Stomach (tissue), 9 donors: ENCODE measurements around the gene KCNK16. TPM values are rescaled to one million over a fixed set of nuclear protein-coding genes. Genes with fewer than 3 reads are reported as not detected.

ENCODE experiments used
- DNase-seq, 2 donors: peaks; one replicate each; pipeline versions ENCODE4 v3.0.0 to v3.0.0-alpha.2; 2013 to 2019
- H3K27ac ChIP-seq, 5 donors: fragments of 200-600 bp in 4 of 5; sonication (generic) in 4 of 5; one replicate each; pipeline ENCODE4 v1.5.1; 2013 to 2019; ENCODE audit warnings: mild to moderate bottlenecking in 1 of 5, moderate library complexity in 1 of 5
- H3K27me3 ChIP-seq, 3 donors: fragments of 200-600 bp; sonication (generic); one replicate each; pipeline ENCODE4 v1.5.1; 2017 to 2019; ENCODE audit warnings: mixed run types in 1 of 3
- H3K36me3 ChIP-seq, 4 donors: fragments of 200-600 bp; sonication (generic); 1 replicate in 3 of 4; 2 replicates in 1 of 4; pipeline ENCODE4 v1.5.1; 2016 to 2019
- H3K4me1 ChIP-seq, 4 donors: fragments of 200-600 bp; sonication (generic); one replicate each; pipeline ENCODE4 v1.5.1; 2016 to 2019
- H3K4me3 ChIP-seq, 4 donors: fragments of 200-600 bp; sonication (generic) in 3 of 4; one replicate each; pipeline ENCODE4 v1.5.1; 2016 to 2019; ENCODE audit warnings: mild to moderate bottlenecking in 1 of 4
- H3K9me3 ChIP-seq, 4 donors: fragments of 200-600 bp; sonication (generic); one replicate each; pipeline ENCODE4 v1.5.1; 2016 to 2019
- EP300 ChIP-seq: sonication (generic); formaldehyde crosslinking; IDR thresholded peaks from one replicate; pipeline ENCODE4 v1.6.1; 2017; ENCODE audit warnings: antibody characterized with exemption
- POLR2A ChIP-seq, 4 donors: fragments of 450-650 bp; IDR thresholded peaks; one replicate each; pipeline ENCODE4 v1.6.1; 2016; ENCODE audit warnings: antibody characterized with exemption in 4 of 4, control low read depth in 2 of 4, mild to moderate bottlenecking in 1 of 4, moderate library complexity in 1 of 4
- POLR2AphosphoS5 ChIP-seq, 3 donors: sonication (generic); formaldehyde crosslinking; IDR thresholded peaks; one replicate each; pipeline ENCODE4 v1.6.1; 2016; ENCODE audit warnings: antibody characterized with exemption in 3 of 3
- WGBS, 5 donors: extraction: QIAGEN DNeasy Blood & Tissue Kit in 3 of 5; methylation state at CpG; one replicate each; pipeline versions ENCODE4 v1.1.5 to v1.1.7; 2013 to 2018; 5-methylcytosine and 5-hydroxymethylcytosine counted together
- intact Hi-C: fragments of 100-400 bp; cut with DNase I; formaldehyde crosslinking; loops from one replicate; pipeline ENCODE4 v1.15.1; 2023; ENCODE audit warnings: low total_unique reads
- polyA plus RNA-seq, 3 donors: library from polyadenylated mRNA; stranded (reverse); fragments of 200-250 nt; gene quantifications; one replicate each; pipeline ENCODE4 v1.2.3, GENCODE V29; 2013
- total RNA-seq, 5 donors: library from RNA; depleted of rRNA; stranded (reverse); fragments of >200 nt; gene quantifications; one replicate each; pipeline versions ENCODE4 v1.1.0 to v1.2.3, GENCODE V29; 2014 to 2016
- TF ChIP-seq, protein P1 (sequence below), 7 experiments: fragments of 450-650 bp in 4 of 7; fragments of 200-600 bp in 3 of 7; sonication (generic) in 3 of 7; IDR thresholded peaks; one replicate each; pipeline ENCODE4 v1.5.1; 2016 to 2019; ENCODE audit warnings: antibody characterized with exemption in 7 of 7, control low read depth in 2 of 7, mild to moderate bottlenecking in 1 of 7
- donor health status: healthy with polysubstance abuse.
- donor health status: Bipolar disorder and iron deficiency.
- donor health status: healthy.

The KCNK16 gene
- total and polyA plus RNA-seq, 8 donors: 0.37 to 0.73 TPM; not detected in 6

- intact Hi-C loops: loop anchor here (10.0 kb wide), 1 partner anchor 550 kb away; no protein-coding TSS in a partner anchor
- 56 to 70% (median 62%) methylated on average over 7 of the region's 7 CpGs for WGBS, 5 donors
- no peak overlapping the region for H3K4me3 ChIP-seq
- H3K9me3 ChIP-seq: no peaks in the 10 kb centered on the region
- no peaks in the 10 kb centered on the region for H3K36me3 ChIP-seq
- no peaks in the 10 kb centered on the region for H3K27me3 ChIP-seq
- H3K4me1 ChIP-seq: peaks cover 7 to 19% (median 14%) of the 10 kb centered on the region in 4 donors
- no peak overlapping the region for H3K27ac ChIP-seq
- TF ChIP-seq EP300 (no peak), POLR2AphosphoS5 (IDR thresholded peaks at IDR 0.05) (no peak), POLR2A (IDR thresholded peaks at IDR 0.05) (no peak)
- TF ChIP-seq, protein P1, sequence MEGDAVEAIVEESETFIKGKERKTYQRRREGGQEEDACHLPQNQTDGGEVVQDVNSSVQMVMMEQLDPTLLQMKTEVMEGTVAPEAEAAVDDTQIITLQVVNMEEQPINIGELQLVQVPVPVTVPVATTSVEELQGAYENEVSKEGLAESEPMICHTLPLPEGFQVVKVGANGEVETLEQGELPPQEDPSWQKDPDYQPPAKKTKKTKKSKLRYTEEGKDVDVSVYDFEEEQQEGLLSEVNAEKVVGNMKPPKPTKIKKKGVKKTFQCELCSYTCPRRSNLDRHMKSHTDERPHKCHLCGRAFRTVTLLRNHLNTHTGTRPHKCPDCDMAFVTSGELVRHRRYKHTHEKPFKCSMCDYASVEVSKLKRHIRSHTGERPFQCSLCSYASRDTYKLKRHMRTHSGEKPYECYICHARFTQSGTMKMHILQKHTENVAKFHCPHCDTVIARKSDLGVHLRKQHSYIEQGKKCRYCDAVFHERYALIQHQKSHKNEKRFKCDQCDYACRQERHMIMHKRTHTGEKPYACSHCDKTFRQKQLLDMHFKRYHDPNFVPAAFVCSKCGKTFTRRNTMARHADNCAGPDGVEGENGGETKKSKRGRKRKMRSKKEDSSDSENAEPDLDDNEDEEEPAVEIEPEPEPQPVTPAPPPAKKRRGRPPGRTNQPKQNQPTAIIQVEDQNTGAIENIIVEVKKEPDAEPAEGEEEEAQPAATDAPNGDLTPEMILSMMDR (IDR thresholded peaks at IDR 0.05): no peak
- DNase-seq: peak in 1 of 2 donors; percentile 43
Observed at GRCh38 chr6:39344821-39345280, 22.3 kb upstream of the KCNK16 start.

DNA sequence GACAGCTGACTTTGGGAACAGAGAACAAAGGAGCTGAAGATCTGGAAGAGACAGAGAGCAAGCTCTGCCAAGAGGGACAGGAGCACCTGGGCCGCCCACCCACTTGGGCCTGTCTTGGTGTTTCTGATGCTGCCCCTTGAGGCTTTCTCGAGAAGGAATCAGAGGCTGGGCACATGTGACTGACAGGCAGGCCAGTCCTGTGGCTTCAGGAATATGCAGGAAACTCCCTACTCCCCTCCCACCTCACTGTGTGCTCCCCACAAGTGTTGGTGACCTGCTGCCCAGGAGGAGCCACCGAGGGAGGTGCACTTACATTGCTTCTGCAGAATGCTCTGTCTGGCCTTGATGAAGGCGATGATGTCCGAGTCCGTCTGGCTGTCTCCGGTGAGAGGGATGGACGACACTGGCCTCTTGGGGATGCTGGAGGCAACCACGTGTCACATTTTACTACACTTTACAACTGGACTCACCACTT is 20.9 kb upstream of the KCNK16 start:
- DNase-seq: no peak
- 67 to 82% (median 79%) methylated on average over 9 of the region's 9 CpGs for WGBS, 5 donors
- Histone ChIP-seq H3K4me3 (no peak overlapping the region), H3K4me1 (peaks cover 20 to 33% (median 27%) of the 10 kb centered on the region in 4 donors), H3K36me3 (no peaks in the 10 kb centered on the region), H3K27ac (no peak overlapping the region), H3K27me3 (no peaks in the 10 kb centered on the region), H3K9me3 (no peaks in the 10 kb centered on the region)
- no peak for TF ChIP-seq POLR2AphosphoS5 (IDR thresholded peaks at IDR 0.05)
- TF ChIP-seq, protein P1 (IDR thresholded peaks at IDR 0.05): no peak
- no peak for TF ChIP-seq POLR2A (IDR thresholded peaks at IDR 0.05)
- TF ChIP-seq EP300: no peak
- intact Hi-C loops: loop anchor here (10.0 kb wide), 1 partner anchor 551 kb away; no protein-coding TSS in a partner anchor

GRCh38 chr6:39342692-39343395 is 20.3 kb upstream of the KCNK16 start:
- H3K4me1 ChIP-seq: peaks cover 20 to 35% (median 27%) of the 10 kb centered on the region in 4 donors
- H3K9me3 ChIP-seq: no peaks in the 10 kb centered on the region
- no peak overlapping the region for H3K4me3 ChIP-seq
- WGBS, 5 donors: 55 to 60% (median 58%) methylated on average over 14 of the region's 14 CpGs
- intact Hi-C loops: loop anchor here (10.0 kb wide), 1 partner anchor 552 kb away; no protein-coding TSS in a partner anchor
- TF ChIP-seq EP300 (no peak), POLR2AphosphoS5 (IDR thresholded peaks at IDR 0.05) (no peak), POLR2A (IDR thresholded peaks at IDR 0.05) (no peak)
- TF ChIP-seq, protein P1 (IDR thresholded peaks at IDR 0.05): no peak
- peak in 1 of 2 donors; percentile 47 for DNase-seq
- H3K36me3 ChIP-seq: no peaks in the 10 kb centered on the region
- H3K27ac ChIP-seq: no peak overlapping the region
- H3K27me3 ChIP-seq: no peaks in the 10 kb centered on the region

- intact Hi-C loops: loop anchor here (10.0 kb wide), 1 partner anchor 553 kb away; no protein-coding TSS in a partner anchor
- no peaks in the 10 kb centered on the region for H3K27me3 ChIP-seq
- H3K27ac ChIP-seq: no peak overlapping the region
- WGBS, 5 donors: 74 to 98% (median 87%) methylated on average over 5 of the region's 5 CpGs
- no peak for DNase-seq
- no peak overlapping the region for H3K4me3 ChIP-seq
- peaks cover 20 to 35% (median 27%) of the 10 kb centered on the region in 4 donors for H3K4me1 ChIP-seq
- TF ChIP-seq POLR2AphosphoS5 (IDR thresholded peaks at IDR 0.05) (no peak), POLR2A (IDR thresholded peaks at IDR 0.05) (no peak), EP300 (no peak)
- TF ChIP-seq, protein P1 (IDR thresholded peaks at IDR 0.05): no peak
- no peaks in the 10 kb centered on the region for H3K9me3 ChIP-seq
- no peaks in the 10 kb centered on the region for H3K36me3 ChIP-seq
Observed at GRCh38 chr6:39341937-39342336, 19.4 kb upstream of the KCNK16 start.
